Stimulated activated CD4-positive, alpha-beta T cell treated with anti-CD3 and anti-CD28 coated beads, TNF-alpha, amount 100 ng/mL, for 1 hour (primary cell): Measurements from ENCODE around the gene SYNGR3.

Source experiments
- DNase-seq, 3 donors: peaks; one replicate each; pipeline ENCODE4 v3.0.0-alpha.2; 2020; ENCODE audit warnings: low read depth in 3 of 3, low spot score in 1 of 3

The SYNGR3 gene

GRCh38 chr16:1991948-1992703, 2.4 kb downstream of the SYNGR3 start:
- DNase-seq: peak; percentile 96 to 99 (median 97)

GRCh38 chr16:1992704-1993317, 3.0 kb downstream of the SYNGR3 start:
- no peak for DNase-seq

GRCh38 chr16:1993731-1994131, 4.0 kb downstream of the SYNGR3 start:
- DNase-seq: no peak

GRCh38 chr16:1997494-1998359, 8.0 kb downstream of the SYNGR3 start:
- DNase-seq: no peak

- DNase-seq: no peak
Observed at GRCh38 chr16:1998360-1998835, 8.6 kb downstream of the SYNGR3 start.

- no peak for DNase-seq
Observed at GRCh38 chr16:1998852-1999801, 9.4 kb downstream of the SYNGR3 start.

GRCh38 chr16:1999866-2000514, 10.2 kb downstream of the SYNGR3 start:
- no peak for DNase-seq

GRCh38 chr16:2001035-2001434, 11.3 kb downstream of the SYNGR3 start:
- no peak for DNase-seq

GRCh38 chr16:2001456-2002355, 11.9 kb downstream of the SYNGR3 start:
- DNase-seq: no peak

GRCh38 chr16:2002406-2003230, 12.8 kb downstream of the SYNGR3 start:
- DNase-seq: no peak

- no peak for DNase-seq
Observed at GRCh38 chr16:2003231-2003826, 13.6 kb downstream of the SYNGR3 start.

GRCh38 chr16:2003827-2004641, 14.3 kb downstream of the SYNGR3 start:
- peak; percentile 69 to 81 (median 72) for DNase-seq

- no peak for DNase-seq
Observed at GRCh38 chr16:2004795-2005517, 15.2 kb downstream of the SYNGR3 start.

GRCh38 chr16:2005646-2006045, 15.9 kb downstream of the SYNGR3 start:
- no peak for DNase-seq

GRCh38 chr16:2006317-2006716, 16.5 kb downstream of the SYNGR3 start:
- DNase-seq: no peak
